HepG2 (cell line): ENCODE measurements around the gene HPD. TPM values are rescaled to one million over a fixed set of nuclear protein-coding genes. Genes with fewer than 3 reads are reported as not detected.

Experiments
- BCL6 ChIP-seq: IDR thresholded peaks from 2 replicates; pipeline ENCODE4 v1.6.1; 2016; ENCODE audit warnings: missing genetic modification reagents, missing compliant biosample characterization
- DPF2 ChIP-seq: sonication (generic); formaldehyde crosslinking; IDR thresholded peaks from 2 replicates; pipeline ENCODE4 v1.4.0; 2020; ENCODE audit warnings: mild to moderate bottlenecking, low read depth, missing genetic modification reagents, borderline replicate concordance
- FOXK2 ChIP-seq: fragments of 450-650 bp; IDR thresholded peaks from 2 replicates; pipeline ENCODE4 v1.6.1; 2016
- FOXP1 ChIP-seq, 2 experiments: fragments of 450-650 bp in 1 of 2; IDR thresholded peaks; 2 replicates each; pipeline ENCODE4 v1.6.1; 2017 to 2018; ENCODE audit warnings: antibody characterized with exemption in 1 of 2
- IRF2 ChIP-seq: IDR thresholded peaks from 2 replicates; pipeline ENCODE4 v1.6.1; 2018; ENCODE audit warnings: missing genetic modification reagents, missing compliant biosample characterization
- JUND ChIP-seq: sonication (generic); formaldehyde crosslinking; IDR thresholded peaks from 2 replicates; pipeline ENCODE4 v1.8.0; 2022; ENCODE audit warnings: mild to moderate bottlenecking, missing genetic modification reagents
- PPARG ChIP-seq: conservative IDR thresholded peaks from 2 replicates; pipeline ENCODE4 v1.6.1; 2016; ENCODE audit warnings: missing biosample characterization, missing genetic modification reagents
- RBM39 ChIP-seq: fragments of 200-400 bp; formaldehyde crosslinking; IDR thresholded peaks from one replicate; pipeline ENCODE4 v1.6.1; 2018; ENCODE audit warnings: antibody characterized with exemption, mild to moderate bottlenecking, low read depth, low read length; ENCODE audit not compliant: poor library complexity, severe bottlenecking
- TEAD3 ChIP-seq: optimal IDR thresholded peaks from 2 replicates; pipeline ENCODE3; 2016; ENCODE audit warnings: borderline replicate concordance
- TERF1 ChIP-seq: sonication (generic); formaldehyde crosslinking; IDR thresholded peaks from 2 replicates; pipeline ENCODE4 v1.8.0; 2022; ENCODE audit warnings: mild to moderate bottlenecking, missing genetic modification reagents, moderate library complexity
- ZC3H4 ChIP-seq: sonication (generic); formaldehyde crosslinking; IDR thresholded peaks from 2 replicates; pipeline ENCODE4 v1.4.0; 2020; ENCODE audit warnings: missing genetic modification reagents, borderline replicate concordance
- ZNF317 ChIP-seq: sonication (generic); formaldehyde crosslinking; IDR thresholded peaks from 2 replicates; pipeline ENCODE4 v1.5.0; 2020; ENCODE audit warnings: mild to moderate bottlenecking, missing genetic modification reagents
- ZNF691 ChIP-seq: sonication (generic); formaldehyde crosslinking; IDR thresholded peaks from 2 replicates; pipeline ENCODE4 v1.4.0; 2020; ENCODE audit warnings: missing genetic modification reagents, low read depth, mild to moderate bottlenecking, borderline replicate concordance
- ZNF703 ChIP-seq: sonication (generic); formaldehyde crosslinking; IDR thresholded peaks from 2 replicates; pipeline ENCODE4 v1.5.1; 2020; ENCODE audit warnings: missing genetic modification reagents, mild to moderate bottlenecking, moderate library complexity, borderline replicate concordance
- polyA plus RNA-seq, 8 experiments: library from polyadenylated mRNA; depleted of rRNA in 3 of 8; stranded (reverse) in 7 of 8; unstranded in 1 of 8; fragments of >200 nt; fragmentation: Illumina TruSeq in 4 of 8; extraction: Trizol in 4 of 8; gene quantifications; 2 replicates each; pipeline versions ENCODE4 v1.2.1 to v1.2.3, GENCODE V29; 2011 to 2016; ENCODE audit warnings: low read depth in 4 of 8, missing spikeins in 1 of 8, mixed read lengths in 1 of 8; ENCODE audit not compliant: insufficient read depth in 1 of 8
- total RNA-seq, 5 experiments: library from RNA; depleted of rRNA; stranded (reverse); fragments of >200 nt; fragmentation: Illumina TruSeq; extraction: Trizol; gene quantifications; 2 replicates each; pipeline ENCODE4 v1.2.3, GENCODE V29; 2016; ENCODE audit warnings: low read depth in 1 of 5
- TF ChIP-seq, protein P1 (sequence below): sonication (generic); formaldehyde crosslinking; IDR thresholded peaks from 2 replicates; pipeline ENCODE4 v1.4.0; 2020; ENCODE audit warnings: missing genetic modification reagents, mild to moderate bottlenecking, borderline replicate concordance
- TF ChIP-seq, protein P2 (sequence below): sonication (generic); formaldehyde crosslinking; IDR thresholded peaks from 2 replicates; pipeline ENCODE4 v1.5.0; 2020; ENCODE audit warnings: mild to moderate bottlenecking, missing genetic modification reagents, moderate library complexity
- TF ChIP-seq, protein P3 (sequence below): sonication (generic); formaldehyde crosslinking; IDR thresholded peaks from 2 replicates; pipeline ENCODE4 v1.5.0; 2020; ENCODE audit warnings: missing genetic modification reagents

The HPD gene
- total and polyA plus RNA-seq, 2 of the 13 experiments (the other 11 are each of a cell fraction or from before 2014, with no cell fraction given) = 120 to 195 TPM

DNA sequence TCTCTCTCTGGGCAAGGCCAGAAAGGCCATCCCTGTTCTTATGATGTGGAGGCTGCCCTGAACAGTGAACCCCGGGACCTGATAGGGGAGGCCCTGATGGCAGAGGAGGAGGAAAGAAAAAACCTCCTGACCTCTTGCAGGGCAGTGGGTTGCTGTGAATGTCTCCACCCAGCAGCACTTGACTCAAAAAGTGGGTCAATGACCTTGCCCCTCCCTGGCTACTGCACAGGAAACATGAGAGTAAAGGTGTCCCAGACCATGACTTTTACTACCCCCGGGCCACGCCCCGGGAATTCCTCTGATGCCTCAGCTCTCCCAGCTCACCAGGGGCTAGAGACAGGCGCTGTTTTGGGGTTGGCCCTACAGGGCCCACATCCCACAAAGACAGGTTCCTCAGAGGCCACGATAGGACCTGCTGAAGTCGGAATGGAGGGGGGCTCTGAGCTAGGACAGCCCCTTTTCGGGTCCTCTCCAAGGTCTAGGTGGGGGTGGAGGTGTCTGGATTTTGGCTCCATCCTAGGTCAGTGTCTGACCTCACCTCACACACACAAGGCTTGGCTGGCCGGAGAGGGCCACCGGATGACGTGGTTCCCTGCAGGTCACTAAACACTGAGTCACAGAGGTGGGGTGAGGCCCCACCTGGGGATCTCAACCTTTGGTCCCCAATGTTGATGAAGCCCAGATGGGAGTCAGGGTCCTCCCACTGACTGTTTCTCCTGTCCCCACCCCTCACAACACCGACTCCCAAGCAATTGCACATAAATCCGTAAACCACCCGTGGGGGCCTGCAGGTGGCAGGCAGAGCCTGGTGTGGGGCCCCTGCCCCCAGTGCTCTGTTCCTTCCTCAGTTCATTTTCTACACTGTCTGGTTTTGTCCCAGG lies 66.7 kb downstream of the HPD start (continued):
- TF ChIP-seq, protein P1, sequence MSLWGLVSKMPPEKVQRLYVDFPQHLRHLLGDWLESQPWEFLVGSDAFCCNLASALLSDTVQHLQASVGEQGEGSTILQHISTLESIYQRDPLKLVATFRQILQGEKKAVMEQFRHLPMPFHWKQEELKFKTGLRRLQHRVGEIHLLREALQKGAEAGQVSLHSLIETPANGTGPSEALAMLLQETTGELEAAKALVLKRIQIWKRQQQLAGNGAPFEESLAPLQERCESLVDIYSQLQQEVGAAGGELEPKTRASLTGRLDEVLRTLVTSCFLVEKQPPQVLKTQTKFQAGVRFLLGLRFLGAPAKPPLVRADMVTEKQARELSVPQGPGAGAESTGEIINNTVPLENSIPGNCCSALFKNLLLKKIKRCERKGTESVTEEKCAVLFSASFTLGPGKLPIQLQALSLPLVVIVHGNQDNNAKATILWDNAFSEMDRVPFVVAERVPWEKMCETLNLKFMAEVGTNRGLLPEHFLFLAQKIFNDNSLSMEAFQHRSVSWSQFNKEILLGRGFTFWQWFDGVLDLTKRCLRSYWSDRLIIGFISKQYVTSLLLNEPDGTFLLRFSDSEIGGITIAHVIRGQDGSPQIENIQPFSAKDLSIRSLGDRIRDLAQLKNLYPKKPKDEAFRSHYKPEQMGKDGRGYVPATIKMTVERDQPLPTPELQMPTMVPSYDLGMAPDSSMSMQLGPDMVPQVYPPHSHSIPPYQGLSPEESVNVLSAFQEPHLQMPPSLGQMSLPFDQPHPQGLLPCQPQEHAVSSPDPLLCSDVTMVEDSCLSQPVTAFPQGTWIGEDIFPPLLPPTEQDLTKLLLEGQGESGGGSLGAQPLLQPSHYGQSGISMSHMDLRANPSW (CRISPR knock-in tag) = no peak
- TF ChIP-seq BCL6 (peak; percentile 45; the same call in 1 of the 2 replicates), DPF2 (CRISPR knock-in tag) (peak; percentile 52), ZC3H4 (CRISPR knock-in tag) (no peak), ZNF691 (CRISPR knock-in tag) (no peak; the same call in 1 of the 2 replicates), PPARG (CRISPR knock-in tag) (peak; percentile 48), FOXK2 (no peak), ZNF703 (no peak), ZNF317 (no peak), TEAD3 (CRISPR knock-in tag) (peak; percentile 53), RBM39 (no peak), IRF2 (no peak), JUND (CRISPR knock-in tag) (no peak; the same call in none of the 2 replicates), TERF1 (CRISPR knock-in tag) (no peak), FOXP1 (IDR thresholded peaks at IDR 0.05) (no peak), FOXP1 (CRISPR knock-in tag; IDR thresholded peaks at IDR 0.05) (peak; percentile 45; the same call in 1 of the 2 replicates)
- TF ChIP-seq, protein P2, sequence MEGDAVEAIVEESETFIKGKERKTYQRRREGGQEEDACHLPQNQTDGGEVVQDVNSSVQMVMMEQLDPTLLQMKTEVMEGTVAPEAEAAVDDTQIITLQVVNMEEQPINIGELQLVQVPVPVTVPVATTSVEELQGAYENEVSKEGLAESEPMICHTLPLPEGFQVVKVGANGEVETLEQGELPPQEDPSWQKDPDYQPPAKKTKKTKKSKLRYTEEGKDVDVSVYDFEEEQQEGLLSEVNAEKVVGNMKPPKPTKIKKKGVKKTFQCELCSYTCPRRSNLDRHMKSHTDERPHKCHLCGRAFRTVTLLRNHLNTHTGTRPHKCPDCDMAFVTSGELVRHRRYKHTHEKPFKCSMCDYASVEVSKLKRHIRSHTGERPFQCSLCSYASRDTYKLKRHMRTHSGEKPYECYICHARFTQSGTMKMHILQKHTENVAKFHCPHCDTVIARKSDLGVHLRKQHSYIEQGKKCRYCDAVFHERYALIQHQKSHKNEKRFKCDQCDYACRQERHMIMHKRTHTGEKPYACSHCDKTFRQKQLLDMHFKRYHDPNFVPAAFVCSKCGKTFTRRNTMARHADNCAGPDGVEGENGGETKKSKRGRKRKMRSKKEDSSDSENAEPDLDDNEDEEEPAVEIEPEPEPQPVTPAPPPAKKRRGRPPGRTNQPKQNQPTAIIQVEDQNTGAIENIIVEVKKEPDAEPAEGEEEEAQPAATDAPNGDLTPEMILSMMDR (CRISPR knock-in tag) = peak; percentile 34
- TF ChIP-seq, protein P3, sequence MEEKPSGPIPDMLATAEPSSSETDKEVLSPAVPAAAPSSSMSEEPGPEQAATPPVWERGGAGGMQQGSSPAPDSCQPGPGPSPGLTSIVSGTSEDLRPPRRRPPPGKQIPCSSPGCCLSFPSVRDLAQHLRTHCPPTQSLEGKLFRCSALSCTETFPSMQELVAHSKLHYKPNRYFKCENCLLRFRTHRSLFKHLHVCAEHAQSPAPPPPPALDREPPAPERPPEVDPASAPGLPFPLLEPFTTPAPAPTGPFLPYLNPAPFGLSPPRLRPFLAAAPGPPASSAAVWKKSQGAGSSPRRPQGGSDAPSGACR (CRISPR knock-in tag) = no peak
